IMR-90 (cell line): ENCODE results near the gene GRIN2A.

ENCODE experiments used
- CEBPB ChIP-seq: IDR thresholded peaks from 2 replicates; pipeline ENCODE4 v1.6.1; 2012; ENCODE audit warnings: low read depth, low read length, improper control_type of control experiment
- FOS ChIP-seq: fragments of 150-350 bp; IDR thresholded peaks from 2 replicates; pipeline ENCODE4 v1.6.1; 2016; ENCODE audit warnings: low read depth, low read length
- MAFK ChIP-seq: IDR thresholded peaks from 2 replicates; pipeline ENCODE4 v1.6.1; 2012; ENCODE audit warnings: low read depth, low read length, improper control_type of control experiment
- MAZ ChIP-seq: IDR thresholded peaks from 2 replicates; pipeline ENCODE4 v1.6.1; 2012; ENCODE audit warnings: low read depth, mild to moderate bottlenecking, low read length, improper control_type of control experiment, moderate library complexity, borderline replicate concordance
- MXI1 ChIP-seq: IDR thresholded peaks from 2 replicates; pipeline ENCODE4 v1.6.1; 2012; ENCODE audit warnings: low read depth, mild to moderate bottlenecking, low read length, moderate library complexity, borderline replicate concordance
- NFE2L2 ChIP-seq: fragments of 150-350 bp; IDR thresholded peaks from 2 replicates; pipeline ENCODE4 v1.6.1; 2016; ENCODE audit warnings: low read depth, mild to moderate bottlenecking, low read length
- POLR2A ChIP-seq: IDR thresholded peaks from 2 replicates; pipeline ENCODE4 v1.6.1; 2012; ENCODE audit warnings: mild to moderate bottlenecking, low read depth, low read length
- RAD21 ChIP-seq: IDR thresholded peaks from 2 replicates; pipeline ENCODE4 v1.6.1; 2012; ENCODE audit warnings: low read length, improper control_type of control experiment
- RCOR1 ChIP-seq: IDR thresholded peaks from 2 replicates; pipeline ENCODE4 v1.6.1; 2012; ENCODE audit warnings: mild to moderate bottlenecking, low read length, improper control_type of control experiment; ENCODE audit not compliant: insufficient replicate concordance
- RFX5 ChIP-seq: IDR thresholded peaks from 2 replicates; pipeline ENCODE4 v1.8.0; 2012; ENCODE audit warnings: low read depth, mild to moderate bottlenecking, low read length, moderate library complexity
- TF ChIP-seq, protein P1 (sequence below): conservative IDR thresholded peaks from 2 replicates; pipeline ENCODE4 v1.5.1; 2012; ENCODE audit warnings: mild to moderate bottlenecking, low read depth, low read length, improper control_type of control experiment

DNA sequence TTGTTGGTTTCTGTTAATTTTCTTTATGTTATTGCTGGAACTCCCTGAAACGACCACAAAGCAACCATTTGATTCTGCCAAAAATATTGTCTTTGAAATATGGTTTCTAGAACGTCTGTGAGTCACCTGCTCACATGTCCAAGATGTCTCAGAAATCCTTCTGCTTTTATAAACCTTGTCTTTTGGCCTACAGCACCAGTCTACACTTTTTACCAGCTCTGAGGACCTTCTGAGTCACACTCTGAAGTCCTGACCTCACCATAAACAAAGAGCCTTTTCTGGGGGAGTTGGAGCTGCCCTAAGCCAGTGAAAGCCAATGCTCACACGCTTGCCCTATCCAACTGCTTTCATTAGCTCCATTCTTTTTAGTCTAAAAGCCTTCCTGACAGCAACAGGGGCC is 55.5 kb downstream of the GRIN2A start:
- no peak for TF ChIP-seq MAFK
- TF ChIP-seq, protein P1, sequence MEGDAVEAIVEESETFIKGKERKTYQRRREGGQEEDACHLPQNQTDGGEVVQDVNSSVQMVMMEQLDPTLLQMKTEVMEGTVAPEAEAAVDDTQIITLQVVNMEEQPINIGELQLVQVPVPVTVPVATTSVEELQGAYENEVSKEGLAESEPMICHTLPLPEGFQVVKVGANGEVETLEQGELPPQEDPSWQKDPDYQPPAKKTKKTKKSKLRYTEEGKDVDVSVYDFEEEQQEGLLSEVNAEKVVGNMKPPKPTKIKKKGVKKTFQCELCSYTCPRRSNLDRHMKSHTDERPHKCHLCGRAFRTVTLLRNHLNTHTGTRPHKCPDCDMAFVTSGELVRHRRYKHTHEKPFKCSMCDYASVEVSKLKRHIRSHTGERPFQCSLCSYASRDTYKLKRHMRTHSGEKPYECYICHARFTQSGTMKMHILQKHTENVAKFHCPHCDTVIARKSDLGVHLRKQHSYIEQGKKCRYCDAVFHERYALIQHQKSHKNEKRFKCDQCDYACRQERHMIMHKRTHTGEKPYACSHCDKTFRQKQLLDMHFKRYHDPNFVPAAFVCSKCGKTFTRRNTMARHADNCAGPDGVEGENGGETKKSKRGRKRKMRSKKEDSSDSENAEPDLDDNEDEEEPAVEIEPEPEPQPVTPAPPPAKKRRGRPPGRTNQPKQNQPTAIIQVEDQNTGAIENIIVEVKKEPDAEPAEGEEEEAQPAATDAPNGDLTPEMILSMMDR: no peak
- TF ChIP-seq RAD21: no peak
- TF ChIP-seq FOS: no peak
- no peak for TF ChIP-seq NFE2L2
- no peak for TF ChIP-seq CEBPB
- no peak for TF ChIP-seq RFX5
- no peak for TF ChIP-seq MXI1
- TF ChIP-seq MAZ: no peak
- no peak for TF ChIP-seq POLR2A
- TF ChIP-seq RCOR1: no peak
